GM19193 (cell line): Measurements from ENCODE around the gene INHBB.

Experiments
- POLR2A ChIP-seq: IDR thresholded peaks from 4 replicates; pipeline ENCODE4 v1.6.1; 2011; ENCODE audit not compliant: insufficient read depth, insufficient read length; ENCODE audit errors: extremely low read depth

INHBB gene

DNA sequence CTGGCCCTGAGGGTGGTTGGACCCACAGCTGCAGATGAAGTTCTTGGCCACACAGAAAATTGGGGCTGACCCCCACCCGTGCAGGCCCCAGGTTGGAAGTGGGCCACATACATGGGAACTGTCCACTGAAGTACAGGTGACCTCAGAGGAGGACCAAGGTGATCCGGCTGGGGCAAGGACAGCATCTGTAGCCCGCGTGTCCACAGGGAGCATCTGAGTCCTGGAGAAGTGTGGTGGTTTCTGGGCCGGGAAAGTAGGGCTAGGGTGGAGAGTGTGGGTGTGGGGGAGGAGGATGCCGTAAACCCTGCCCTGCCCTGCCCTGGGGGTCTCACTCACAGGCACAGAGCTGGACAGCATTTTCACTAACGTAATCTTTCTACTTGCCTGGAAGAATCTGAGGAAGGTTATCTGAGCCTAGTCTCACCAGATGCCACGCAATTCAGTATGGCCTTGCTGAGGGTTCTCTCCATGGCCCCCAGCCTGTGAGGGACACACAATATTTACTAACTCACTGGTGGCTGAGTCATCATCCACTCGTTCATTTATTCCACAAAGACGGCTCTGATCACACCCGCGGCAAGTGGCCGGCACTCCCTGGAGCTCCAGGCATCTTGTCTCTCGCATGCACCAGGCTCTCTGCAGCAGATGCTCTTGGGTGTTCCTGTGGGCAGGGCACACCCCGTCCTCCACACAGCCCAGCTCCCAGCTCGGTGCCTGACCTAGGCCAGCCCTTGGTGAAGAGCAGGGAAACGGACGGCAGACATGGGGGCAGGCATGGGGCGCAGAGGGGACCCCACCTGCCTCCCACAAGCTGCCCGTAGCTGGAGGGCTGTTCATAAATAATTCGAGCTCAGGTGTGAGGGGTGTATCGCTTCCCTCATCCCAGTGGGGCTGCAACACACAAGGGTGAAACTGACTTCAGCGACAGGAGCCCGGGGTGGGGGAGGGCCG lies 51.2 kb downstream of the INHBB start:
- TF ChIP-seq POLR2A: no peak

DNA sequence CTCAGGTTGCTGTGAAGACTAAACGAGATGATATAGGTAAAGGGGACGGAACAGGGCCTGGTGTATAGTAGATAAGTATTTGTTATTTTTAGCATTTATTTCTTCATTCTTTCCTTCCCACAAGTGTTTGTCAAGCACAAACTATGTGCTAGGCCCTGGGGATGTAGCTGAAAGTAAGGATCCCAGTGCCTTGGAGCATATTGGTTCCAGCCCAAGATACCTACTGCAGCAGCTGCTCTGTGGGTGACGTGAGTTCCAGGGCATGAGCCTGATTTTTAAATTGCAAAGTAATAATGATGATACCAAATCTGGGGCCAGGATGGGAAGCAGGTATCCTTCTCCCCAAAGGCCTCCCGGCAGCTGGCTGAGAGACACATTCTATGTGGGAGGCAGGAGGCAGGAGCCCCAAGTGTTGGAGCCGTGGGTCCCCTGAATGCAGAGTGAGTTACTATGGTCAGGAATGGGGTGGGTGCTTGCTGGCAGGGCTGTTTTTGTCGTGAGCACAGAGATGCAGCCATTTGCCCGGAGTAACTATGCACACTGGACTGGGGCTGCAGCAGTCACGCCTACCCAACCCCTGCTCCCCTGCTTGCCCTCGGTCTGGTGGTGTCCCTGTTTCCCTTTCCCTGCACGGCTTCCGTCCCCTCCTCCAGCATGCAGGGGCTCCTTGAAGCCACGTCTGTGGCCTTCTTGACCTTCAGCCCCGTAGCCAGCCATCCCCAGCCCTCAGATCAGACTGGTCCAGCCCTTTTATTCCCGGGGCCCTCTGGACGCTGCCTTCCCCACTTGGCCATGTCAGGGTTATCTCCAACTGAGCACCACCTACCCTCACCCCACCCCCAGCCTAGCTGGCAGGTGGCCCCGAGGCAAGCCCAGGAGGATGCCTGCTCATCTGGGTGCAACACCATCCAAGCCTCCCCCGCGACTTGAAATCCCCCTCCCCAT lies 52.4 kb downstream of the INHBB start:
- TF ChIP-seq POLR2A: no peak

DNA sequence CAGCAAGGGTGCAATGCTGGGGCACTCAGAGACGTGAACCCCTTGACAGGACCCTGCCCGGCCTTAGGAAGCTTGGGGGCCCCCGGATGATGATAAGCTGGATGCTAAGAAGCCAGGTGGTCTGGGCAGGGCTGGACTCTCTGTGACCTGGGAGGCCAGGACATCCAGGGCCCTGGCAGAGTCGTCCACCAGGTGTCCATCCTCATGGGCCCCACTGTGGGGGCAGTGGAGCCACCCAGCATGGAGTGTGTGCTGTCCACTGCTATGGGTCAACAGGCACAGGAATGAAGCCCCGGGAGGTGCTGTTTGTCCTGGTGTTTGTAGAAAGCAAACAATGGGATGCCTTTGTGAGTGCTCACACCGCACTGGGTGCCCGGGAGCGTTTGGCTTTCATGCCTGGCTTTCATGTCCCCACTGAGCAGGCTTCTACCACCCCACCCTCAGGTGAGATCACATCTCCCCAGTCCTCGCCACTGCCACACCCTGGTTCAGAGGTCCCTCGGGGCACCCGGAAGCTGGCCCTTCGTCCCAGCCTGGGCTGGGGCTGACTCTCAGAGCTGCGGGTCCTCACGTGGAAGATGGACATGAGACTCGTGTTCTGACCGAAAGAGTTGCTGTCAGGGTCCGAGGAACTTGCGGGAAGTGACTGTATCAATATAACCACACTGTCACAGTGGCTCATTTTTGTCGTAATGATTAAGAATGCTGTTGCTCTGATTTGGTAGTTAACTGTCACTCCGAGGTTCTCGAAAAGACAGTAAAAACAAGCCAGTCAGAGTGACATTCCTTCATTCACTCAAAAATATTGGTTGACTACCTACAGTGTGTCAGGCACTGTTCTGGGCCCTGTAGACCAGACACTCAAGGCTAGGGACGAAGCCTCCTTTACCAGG lies 53.3 kb downstream of the INHBB start:
- no peak for TF ChIP-seq POLR2A

DNA sequence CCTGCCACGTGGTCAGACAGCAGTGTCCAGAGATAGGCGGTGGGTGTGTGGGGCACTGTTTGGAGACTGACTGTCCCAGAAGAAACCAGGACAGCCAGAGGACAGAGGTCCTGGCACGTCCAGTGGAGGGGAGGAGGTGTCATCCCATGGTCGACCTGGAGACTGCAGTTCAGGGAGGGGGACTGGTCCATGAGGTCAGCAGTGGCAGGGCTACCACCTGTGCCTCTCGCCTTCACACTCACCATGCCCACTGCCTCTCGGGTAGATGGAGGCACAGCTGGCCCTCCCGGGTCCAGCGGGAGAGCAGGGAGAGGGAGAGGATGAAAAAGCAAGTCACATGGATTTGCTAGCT lies 53.9 kb downstream of the INHBB start:
- TF ChIP-seq POLR2A: no peak

DNA sequence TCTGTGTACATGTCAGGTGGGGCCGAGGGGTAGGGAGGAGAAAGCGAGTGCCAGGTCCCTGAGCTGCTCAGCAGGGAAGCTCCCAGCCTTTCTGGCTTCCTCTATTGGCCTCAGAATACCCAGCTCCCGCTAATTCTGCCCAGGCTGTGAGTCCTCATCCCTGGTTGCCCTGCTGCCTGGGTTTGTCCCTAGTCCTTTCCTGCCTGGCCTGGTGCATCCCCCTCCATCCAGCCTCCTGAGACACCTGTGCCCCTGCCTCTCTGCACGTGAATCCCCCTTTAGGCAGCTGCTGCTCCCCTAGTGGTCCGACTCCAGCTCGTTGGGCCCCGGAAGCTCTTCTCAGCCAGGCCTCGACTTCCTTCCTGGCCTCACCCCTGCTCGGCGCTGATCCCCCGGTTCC lies 54.6 kb downstream of the INHBB start:
- TF ChIP-seq POLR2A: no peak
